GM12865 (cell line): Measurements from ENCODE around the gene SUSD4.

Experiments used
- DNase-seq: peaks from one replicate; pipeline ENCODE4 v3.0.0; 2010; ENCODE audit warnings: low read depth
- H3K4me3 ChIP-seq: 2 replicates; pipeline ENCODE4 v1.5.1; 2011; ENCODE audit warnings: mild to moderate bottlenecking, low read depth, low read length, control low read depth
- CTCF ChIP-seq: IDR thresholded peaks from 2 replicates; pipeline ENCODE4 v1.5.1; 2011; ENCODE audit warnings: low read length, control low read depth, low read depth, inconsistent platforms; ENCODE audit not compliant: insufficient read depth; ENCODE audit errors: missing control alignments

The SUSD4 gene

GRCh38 chr1:223225061-223225460, 138.9 kb downstream of the SUSD4 start:
- no peak for TF ChIP-seq CTCF
- no peak for DNase-seq
- no peak overlapping the region for H3K4me3 ChIP-seq

- no peak overlapping the region for H3K4me3 ChIP-seq
- TF ChIP-seq CTCF = no peak
- DNase-seq = no peak
Measured at GRCh38 chr1:223224465-223224864, 139.5 kb downstream of the SUSD4 start.

- no peak overlapping the region for H3K4me3 ChIP-seq
- TF ChIP-seq CTCF = no peak
- DNase-seq = no peak
Measured at GRCh38 chr1:223223091-223223995, 140.6 kb downstream of the SUSD4 start.

- DNase-seq = no peak
Measured at GRCh38 chr1:223222377-223222776, 141.6 kb downstream of the SUSD4 start.

GRCh38 chr1:223221686-223222085, 142.3 kb downstream of the SUSD4 start:
- no peak overlapping the region for H3K4me3 ChIP-seq
- no peak for TF ChIP-seq CTCF
- DNase-seq = no peak

More at GRCh38 chr1:223222377-223222776, 141.6 kb downstream of the SUSD4 start:
- no peak for TF ChIP-seq CTCF
- H3K4me3 ChIP-seq = no peak overlapping the region

GRCh38 chr1:223219846-223220610, 143.9 kb downstream of the SUSD4 start:
- H3K4me3 ChIP-seq = no peak overlapping the region
- DNase-seq = no peak
- TF ChIP-seq CTCF = no peak

- DNase-seq = no peak
- H3K4me3 ChIP-seq = no peak overlapping the region
- TF ChIP-seq CTCF = no peak
Measured at GRCh38 chr1:223219318-223219635, 144.7 kb downstream of the SUSD4 start.
